Stomach (tissue), 4 donors: ENCODE results near the gene AGT.

Source experiments
- EP300 ChIP-seq: sonication (generic); formaldehyde crosslinking; IDR thresholded peaks from one replicate; pipeline ENCODE4 v1.6.1; 2017; ENCODE audit warnings: antibody characterized with exemption
- POLR2A ChIP-seq, 4 donors: fragments of 450-650 bp; IDR thresholded peaks; one replicate each; pipeline ENCODE4 v1.6.1; 2016; ENCODE audit warnings: antibody characterized with exemption in 4 of 4, control low read depth in 2 of 4, mild to moderate bottlenecking in 1 of 4, moderate library complexity in 1 of 4
- POLR2AphosphoS5 ChIP-seq, 3 donors: sonication (generic); formaldehyde crosslinking; IDR thresholded peaks; one replicate each; pipeline ENCODE4 v1.6.1; 2016; ENCODE audit warnings: antibody characterized with exemption in 3 of 3
- TF ChIP-seq, protein P1 (sequence below), 7 experiments: fragments of 450-650 bp in 4 of 7; fragments of 200-600 bp in 3 of 7; sonication (generic) in 3 of 7; IDR thresholded peaks; one replicate each; pipeline ENCODE4 v1.5.1; 2016 to 2019; ENCODE audit warnings: antibody characterized with exemption in 7 of 7, control low read depth in 2 of 7, mild to moderate bottlenecking in 1 of 7

DNA sequence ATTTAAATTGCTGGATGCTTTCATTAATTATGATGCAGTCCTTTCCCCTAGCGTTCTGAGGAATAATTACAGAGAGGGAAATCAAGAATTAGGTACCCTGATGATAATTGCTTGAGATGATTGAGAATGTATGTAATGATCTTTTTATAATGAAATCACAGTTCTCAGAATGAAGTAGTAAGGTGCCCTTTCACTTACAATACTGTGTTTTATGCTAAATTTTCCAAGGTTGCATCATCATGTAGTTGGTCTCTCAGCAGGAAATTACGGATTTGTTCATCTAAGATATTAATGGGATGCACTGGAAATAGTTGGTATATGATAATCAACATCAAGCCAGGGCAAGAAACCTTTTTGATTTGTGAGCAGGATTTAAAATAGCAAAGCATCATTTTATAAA, 34.1 kb downstream of the AGT start:
- TF ChIP-seq, protein P1, sequence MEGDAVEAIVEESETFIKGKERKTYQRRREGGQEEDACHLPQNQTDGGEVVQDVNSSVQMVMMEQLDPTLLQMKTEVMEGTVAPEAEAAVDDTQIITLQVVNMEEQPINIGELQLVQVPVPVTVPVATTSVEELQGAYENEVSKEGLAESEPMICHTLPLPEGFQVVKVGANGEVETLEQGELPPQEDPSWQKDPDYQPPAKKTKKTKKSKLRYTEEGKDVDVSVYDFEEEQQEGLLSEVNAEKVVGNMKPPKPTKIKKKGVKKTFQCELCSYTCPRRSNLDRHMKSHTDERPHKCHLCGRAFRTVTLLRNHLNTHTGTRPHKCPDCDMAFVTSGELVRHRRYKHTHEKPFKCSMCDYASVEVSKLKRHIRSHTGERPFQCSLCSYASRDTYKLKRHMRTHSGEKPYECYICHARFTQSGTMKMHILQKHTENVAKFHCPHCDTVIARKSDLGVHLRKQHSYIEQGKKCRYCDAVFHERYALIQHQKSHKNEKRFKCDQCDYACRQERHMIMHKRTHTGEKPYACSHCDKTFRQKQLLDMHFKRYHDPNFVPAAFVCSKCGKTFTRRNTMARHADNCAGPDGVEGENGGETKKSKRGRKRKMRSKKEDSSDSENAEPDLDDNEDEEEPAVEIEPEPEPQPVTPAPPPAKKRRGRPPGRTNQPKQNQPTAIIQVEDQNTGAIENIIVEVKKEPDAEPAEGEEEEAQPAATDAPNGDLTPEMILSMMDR (IDR thresholded peaks at IDR 0.05) = no peak
- TF ChIP-seq POLR2AphosphoS5 (IDR thresholded peaks at IDR 0.05) (no peak), POLR2A (IDR thresholded peaks at IDR 0.05) (no peak), EP300 (no peak)
